ENCODE measurements around the gene PSMA7. TPM values are rescaled to one million over a fixed set of nuclear protein-coding genes. Genes with fewer than 3 reads are reported as not detected.

PSMA7 gene
- total RNA-seq, 1 donor from 2014 or later: 233 TPM

GRCh38 chr20:62163986-62164762, 21.0 kb upstream of the PSMA7 start:
- DNase-seq: no peak
- Histone ChIP-seq H3K4me3 (no peak overlapping the region), H3K4me1 (no peaks in the 10 kb centered on the region), H3K27ac (replicated peaks) (no peak overlapping the region), H3K9me3 (replicated peaks) (no peaks in the 10 kb centered on the region), H3K36me3 (peaks cover 86% of the 10 kb centered on the region), H3K27me3 (ENCODE audit: low read depth) (no peaks in the 10 kb centered on the region)
- intact Hi-C loops (cut with micrococcal nuclease): no loop called here
- TF ChIP-seq CTCF (IDR thresholded peaks at IDR 0.05; ENCODE audit: borderline replicate concordance): no peak

- peaks cover 79% of the 10 kb centered on the region for H3K36me3 ChIP-seq
- DNase-seq: no peak
- no peaks in the 10 kb centered on the region for H3K9me3 ChIP-seq (replicated peaks)
- H3K4me1 ChIP-seq: no peaks in the 10 kb centered on the region
- no peaks in the 10 kb centered on the region for H3K27me3 ChIP-seq (ENCODE audit: low read depth)
- intact Hi-C loops (cut with micrococcal nuclease): no loop called here
- no peak overlapping the region for H3K4me3 ChIP-seq
- no peak overlapping the region for H3K27ac ChIP-seq (replicated peaks)
- no peak for TF ChIP-seq CTCF (IDR thresholded peaks at IDR 0.05; ENCODE audit: borderline replicate concordance)
Measured at GRCh38 chr20:62163485-62163865, 20.3 kb upstream of the PSMA7 start.

- Histone ChIP-seq H3K27me3 (ENCODE audit: low read depth) (no peaks in the 10 kb centered on the region), H3K36me3 (peaks cover 74% of the 10 kb centered on the region), H3K4me3 (no peak overlapping the region), H3K27ac (replicated peaks) (no peak overlapping the region), H3K4me1 (no peaks in the 10 kb centered on the region), H3K9me3 (replicated peaks) (no peaks in the 10 kb centered on the region)
- no peak for TF ChIP-seq CTCF (IDR thresholded peaks at IDR 0.05; ENCODE audit: borderline replicate concordance)
- DNase-seq: no peak
- intact Hi-C loops (cut with micrococcal nuclease): no loop called here
Measured at GRCh38 chr20:62162765-62163484, 19.7 kb upstream of the PSMA7 start.

GRCh38 chr20:62161347-62161746, 18.2 kb upstream of the PSMA7 start:
- no peaks in the 10 kb centered on the region for H3K9me3 ChIP-seq (replicated peaks)
- peaks cover 13% of the 10 kb centered on the region for H3K4me1 ChIP-seq
- no peaks in the 10 kb centered on the region for H3K27me3 ChIP-seq (ENCODE audit: low read depth)
- H3K27ac ChIP-seq (replicated peaks): no peak overlapping the region
- intact Hi-C loops (cut with micrococcal nuclease): no loop called here
- no peak for DNase-seq
- H3K36me3 ChIP-seq: peaks cover 61% of the 10 kb centered on the region
- no peak overlapping the region for H3K4me3 ChIP-seq
- TF ChIP-seq CTCF (IDR thresholded peaks at IDR 0.05; ENCODE audit: borderline replicate concordance): no peak

- TF ChIP-seq CTCF (IDR thresholded peaks at IDR 0.05; ENCODE audit: borderline replicate concordance): no peak
- H3K27me3 ChIP-seq (ENCODE audit: low read depth): no peaks in the 10 kb centered on the region
- H3K4me3 ChIP-seq: no peak overlapping the region
- no peak for DNase-seq
- H3K27ac ChIP-seq (replicated peaks): no peak overlapping the region
- H3K4me1 ChIP-seq: peaks cover 18% of the 10 kb centered on the region
- intact Hi-C loops (cut with micrococcal nuclease): no loop called here
- peaks cover 56% of the 10 kb centered on the region for H3K36me3 ChIP-seq
- H3K9me3 ChIP-seq (replicated peaks): no peaks in the 10 kb centered on the region
Measured at GRCh38 chr20:62160876-62161275, 17.7 kb upstream of the PSMA7 start.
